ENCODE data around the gene GABRD. TPM values are rescaled to one million over a fixed set of nuclear protein-coding genes. Genes with fewer than 3 reads are reported as not detected.

Gene GABRD
- total RNA-seq, 1 donor from 2014 or later: 0.36 TPM

- no peak for ATAC-seq
These were observed 59.0 kb downstream of the GABRD start for GRCh38 chr1:2078170-2078569.

- no peak for ATAC-seq
These were observed 60.4 kb downstream of the GABRD start for GRCh38 chr1:2079396-2080085.

- ATAC-seq: no peak
These were observed 61.0 kb downstream of the GABRD start for GRCh38 chr1:2080140-2080539.

Other genes starting within 250 kb of the GABRD start
- 31.8 TPM for gene NADK, start 240.9 kb upstream of the GABRD start, total RNA-seq
- gene GNB1, start 128.3 kb upstream of the GABRD start, total RNA-seq: 148 TPM
- 0.20 TPM for gene CALML6, start 104.1 kb upstream of the GABRD start, total RNA-seq
- 0.32 TPM for gene TMEM52, start 100.1 kb upstream of the GABRD start, total RNA-seq
- not detected for gene CFAP74, start 15.6 kb upstream of the GABRD start, total RNA-seq
- 21.3 TPM for gene PRKCZ, start 31.1 kb downstream of the GABRD start, total RNA-seq
- 36.5 TPM for gene FAAP20, start 175.4 kb downstream of the GABRD start, total RNA-seq
- 21.6 TPM for gene SKI, start 209.0 kb downstream of the GABRD start, total RNA-seq

All from esophagus mucosa (tissue), 1 donor.